ENCODE measurements around the gene FAM234B. TPM values are rescaled to one million over a fixed set of nuclear protein-coding genes. Genes with fewer than 3 reads are reported as not detected.

FAM234B gene
- 1 to 10 TPM; 3.9 to 4.4 TPM for total RNA-seq

DNA sequence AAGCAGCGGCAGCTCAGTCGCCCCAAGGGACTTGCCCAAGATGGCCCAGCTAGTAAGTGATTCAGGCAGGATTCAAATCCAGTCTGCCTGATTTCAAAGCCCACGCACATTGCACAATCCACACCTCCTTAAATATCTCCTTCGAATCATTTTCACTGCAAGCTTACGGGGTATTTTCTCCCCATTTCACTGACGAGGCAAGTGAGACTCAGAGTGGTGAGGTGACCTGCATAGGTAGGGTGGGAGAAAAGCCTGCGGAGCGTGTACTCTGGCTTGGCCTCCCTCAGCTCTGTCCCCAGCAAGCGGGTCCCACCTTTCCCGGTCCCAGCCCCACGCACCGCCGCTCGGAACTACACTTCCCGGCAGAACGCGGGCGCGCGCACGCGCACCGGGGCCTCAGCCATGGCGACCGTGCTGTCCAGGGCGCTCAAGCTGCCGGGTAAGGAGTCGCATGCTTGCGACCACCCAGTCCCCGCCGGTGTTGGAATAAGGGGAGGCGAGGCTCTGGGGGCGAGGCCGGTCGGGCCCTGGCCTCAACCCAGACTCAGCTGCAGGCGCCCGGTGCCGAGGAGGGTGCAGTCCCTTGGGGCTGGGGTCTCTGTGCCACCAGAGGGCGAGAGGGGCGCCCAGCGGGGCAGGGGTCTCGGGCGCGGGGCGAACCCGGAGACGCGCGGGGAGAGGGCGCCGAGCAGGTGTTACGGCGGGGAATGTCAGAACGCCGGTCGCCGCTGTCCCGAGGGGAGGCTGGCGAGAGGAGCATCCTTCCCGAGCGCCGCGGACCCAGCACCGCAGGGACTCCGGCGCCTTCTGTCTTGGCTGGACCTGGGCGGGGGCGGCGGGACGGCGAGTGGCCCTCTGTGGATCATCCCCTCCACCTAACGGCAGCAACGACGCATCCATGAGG is at the start of gene FAM234B:
TSS of gene FAM234B (plus strand) at position 380 of the 904 bp plus-strand sequence. CDS start at position 403, 23 bp downstream.
- no peaks in the 10 kb centered on the region for H3K9me3 Mint-ChIP-seq
- H3K36me3 Mint-ChIP-seq (ENCODE audit: low read depth) = no peaks in the 10 kb centered on the region
- peaks cover 27% of the 10 kb centered on the region for H3K4me1 Mint-ChIP-seq
- peak within 1 kb of the TSS; percentile 76 for H3K27ac Mint-ChIP-seq
- peaks cover 19% of the 10 kb centered on the region for H3K27me3 Mint-ChIP-seq
- H3K4me3 Mint-ChIP-seq = peak within 1 kb of the TSS; percentile 78
- POLR2A ChIA-PET = no interaction called here
- CTCF ChIA-PET = interaction anchor here (0.9 to 1.8 kb wide), 8 partner anchors 13 to 167 kb away, joined by 3 to 7 read pairs (median 3); no protein-coding TSS in a partner anchor
- peak; percentile 75 for DNase-seq

DNA sequence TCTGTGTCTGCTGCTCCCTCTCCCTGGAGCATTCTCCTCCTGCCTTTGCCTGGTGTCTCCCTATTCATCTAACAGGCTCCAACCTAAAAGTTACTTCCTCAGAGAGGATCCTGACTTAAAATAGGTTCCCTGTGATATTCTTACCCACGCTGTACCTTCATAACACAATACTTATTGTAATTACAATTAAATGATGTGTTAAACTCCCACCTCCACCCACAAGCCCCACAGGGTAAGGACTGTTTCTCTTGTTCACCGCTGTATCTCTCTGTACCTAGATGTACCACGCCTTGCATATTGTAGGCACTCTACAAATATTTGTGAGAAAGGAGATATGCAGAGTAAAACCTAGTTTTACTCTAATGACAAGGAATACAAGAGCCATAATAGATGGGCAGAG is 49.1 kb upstream of the FAM234B start:
- H3K4me3 Mint-ChIP-seq = no peak overlapping the region
- no peaks in the 10 kb centered on the region for H3K36me3 Mint-ChIP-seq (ENCODE audit: low read depth)
- no peak for DNase-seq
- ChIA-PET POLR2A (interaction anchor here (0.6 kb wide), 1 partner anchor 266 kb away, joined by 4 read pairs; no protein-coding TSS in a partner anchor), CTCF (interaction anchor here (0.5 to 1.3 kb wide), 3 partner anchors 9 to 202 kb away, joined by 3 read pairs; no protein-coding TSS in a partner anchor)
- H3K4me1 Mint-ChIP-seq = peaks cover 31% of the 10 kb centered on the region
- H3K27me3 Mint-ChIP-seq = no peaks in the 10 kb centered on the region
- H3K9me3 Mint-ChIP-seq = no peaks in the 10 kb centered on the region
- no peak overlapping the region for H3K27ac Mint-ChIP-seq

DNA sequence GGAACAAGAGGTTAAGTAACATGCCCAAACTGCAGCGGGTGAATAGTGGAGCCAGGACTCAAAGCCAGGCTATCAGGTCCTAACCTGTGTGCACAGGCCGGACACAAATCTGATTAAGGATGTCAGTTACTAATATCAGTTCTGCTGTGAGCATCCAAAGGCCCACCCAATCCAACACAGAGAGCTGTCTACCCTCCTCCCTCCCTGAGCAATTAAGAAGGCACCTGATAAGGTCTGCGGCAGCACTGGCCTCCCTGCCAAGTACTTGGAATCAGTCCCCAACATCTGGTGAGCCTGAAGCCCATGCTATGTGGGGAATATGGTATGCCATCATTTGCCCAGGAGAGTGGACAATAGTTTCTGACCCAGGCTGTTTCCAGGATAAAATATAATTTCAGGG is 48.0 kb upstream of the FAM234B start:
- POLR2A ChIA-PET = no interaction called here
- H3K36me3 Mint-ChIP-seq (ENCODE audit: low read depth) = no peaks in the 10 kb centered on the region
- H3K9me3 Mint-ChIP-seq = no peaks in the 10 kb centered on the region
- CTCF ChIA-PET = no interaction called here
- no peak for DNase-seq
- no peaks in the 10 kb centered on the region for H3K27me3 Mint-ChIP-seq
- H3K4me1 Mint-ChIP-seq = peaks cover 36% of the 10 kb centered on the region
- no peak overlapping the region for H3K27ac Mint-ChIP-seq
- H3K4me3 Mint-ChIP-seq = no peak overlapping the region

GRCh38 chr12:12997156-12997555 is 47.0 kb upstream of the FAM234B start:
- POLR2A ChIA-PET = no interaction called here
- no peak for DNase-seq

DNA sequence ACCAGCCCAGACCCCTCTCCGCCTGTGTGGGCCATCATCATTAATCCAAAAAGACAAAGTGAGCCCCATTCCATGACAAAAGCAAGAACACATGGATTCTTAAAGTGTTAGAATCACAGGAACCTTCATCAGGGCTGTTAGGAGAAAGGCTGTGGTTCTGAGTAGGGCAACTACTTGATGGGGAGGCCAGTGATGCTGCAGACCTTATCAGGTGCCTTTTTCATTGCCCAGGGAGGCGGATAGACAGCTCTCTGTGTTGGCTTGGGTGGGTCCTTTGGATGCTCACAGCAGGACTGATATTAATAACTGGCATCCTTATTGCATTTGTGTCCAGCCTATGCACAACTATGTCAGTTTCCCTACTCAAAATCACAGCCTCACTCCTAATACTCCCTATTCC is 46.4 kb upstream of the FAM234B start:
- Mint-ChIP-seq H3K4me1 (peaks cover 37% of the 10 kb centered on the region), H3K4me3 (no peak overlapping the region), H3K36me3 (ENCODE audit: low read depth) (no peaks in the 10 kb centered on the region), H3K27me3 (peaks cover 11% of the 10 kb centered on the region), H3K27ac (no peak overlapping the region), H3K9me3 (no peaks in the 10 kb centered on the region)
- ChIA-PET CTCF (interaction anchor here (0.6 to 1.7 kb wide), 5 partner anchors 9 to 195 kb away, joined by 3 to 4 read pairs (median 3); no protein-coding TSS in a partner anchor), POLR2A (no interaction called here)
- no peak for DNase-seq

More at GRCh38 chr12:12997156-12997555, 47.0 kb upstream of the FAM234B start:
- peaks cover 41% of the 10 kb centered on the region for H3K4me1 Mint-ChIP-seq
- H3K9me3 Mint-ChIP-seq = no peaks in the 10 kb centered on the region
- H3K27me3 Mint-ChIP-seq = peaks cover 6% of the 10 kb centered on the region
- CTCF ChIA-PET = interaction anchor here (0.6 to 1.7 kb wide), 5 partner anchors 10 to 194 kb away, joined by 3 to 4 read pairs (median 3); no protein-coding TSS in a partner anchor
- no peaks in the 10 kb centered on the region for H3K36me3 Mint-ChIP-seq (ENCODE audit: low read depth)
- no peak overlapping the region for H3K27ac Mint-ChIP-seq
- no peak overlapping the region for H3K4me3 Mint-ChIP-seq

- H3K4me1 Mint-ChIP-seq = peaks cover 32% of the 10 kb centered on the region
- no peaks in the 10 kb centered on the region for H3K36me3 Mint-ChIP-seq (ENCODE audit: low read depth)
- no peak for DNase-seq
- H3K4me3 Mint-ChIP-seq = no peak overlapping the region
- H3K9me3 Mint-ChIP-seq = no peaks in the 10 kb centered on the region
- H3K27ac Mint-ChIP-seq = no peak overlapping the region
- POLR2A ChIA-PET = no interaction called here
- CTCF ChIA-PET = interaction anchor here (1.7 kb wide), 1 partner anchor 9 kb away, joined by 3 read pairs; no protein-coding TSS in a partner anchor
- peaks cover 17% of the 10 kb centered on the region for H3K27me3 Mint-ChIP-seq
Observed at GRCh38 chr12:12998248-12998647, 45.9 kb upstream of the FAM234B start.

GRCh38 chr12:12999271-12999958 is 44.8 kb upstream of the FAM234B start:
- ChIA-PET POLR2A (no interaction called here), CTCF (interaction anchor here (1.0 kb wide), 1 partner anchor 13 kb away, joined by 5 read pairs; no protein-coding TSS in a partner anchor)
- H3K9me3 Mint-ChIP-seq = no peaks in the 10 kb centered on the region
- peaks cover 29% of the 10 kb centered on the region for H3K4me1 Mint-ChIP-seq
- peak overlapping the region; percentile 94 for H3K27ac Mint-ChIP-seq
- DNase-seq = no peak
- H3K27me3 Mint-ChIP-seq = peaks cover 26% of the 10 kb centered on the region
- no peaks in the 10 kb centered on the region for H3K36me3 Mint-ChIP-seq (ENCODE audit: low read depth)
- H3K4me3 Mint-ChIP-seq = peak overlapping the region; percentile 81

DNA sequence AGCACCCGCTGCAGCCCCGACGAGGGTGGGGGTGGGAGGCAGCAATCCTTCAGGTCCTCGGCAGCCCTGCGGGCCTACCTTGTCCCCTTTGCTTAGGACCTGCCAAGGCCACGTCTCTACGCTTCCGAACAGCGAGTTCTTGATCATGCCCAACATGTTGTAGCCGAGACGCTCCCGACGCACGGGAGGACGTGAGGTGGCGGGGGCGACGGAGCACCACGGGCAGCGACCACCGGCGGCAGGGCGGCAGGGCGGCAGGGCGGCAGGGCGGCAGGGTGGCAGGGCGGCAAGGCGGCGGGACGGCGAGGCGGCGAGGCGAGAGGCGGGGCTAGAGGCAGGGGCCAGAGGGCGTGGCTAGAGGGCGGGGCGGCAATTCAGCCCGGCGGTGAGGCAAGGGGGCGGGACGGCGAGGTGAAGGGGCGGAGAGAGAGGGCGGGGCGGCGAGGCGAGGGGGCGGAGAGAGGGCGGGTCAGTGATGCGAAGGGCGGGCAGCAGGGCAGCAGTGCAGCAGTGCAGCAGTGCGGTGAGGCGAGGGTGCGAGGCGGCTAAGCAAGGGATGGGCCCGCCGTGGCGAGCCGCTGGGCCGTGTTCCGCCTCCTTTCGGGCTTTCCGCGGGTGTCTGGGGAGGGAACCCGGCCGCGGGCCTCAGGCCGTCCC is 44.1 kb upstream of the FAM234B start, which contains the start of gene HEBP1:
TSS of gene HEBP1 (minus strand) at position 307 of the 657 bp plus-strand sequence. CDS start at position 156, 151 bp downstream.
- peak; percentile 95 for DNase-seq
- peaks cover 29% of the 10 kb centered on the region for H3K4me1 Mint-ChIP-seq
- CTCF ChIA-PET = interaction anchor here (1.4 kb wide), 1 partner anchor 19 kb away, joined by 3 read pairs; no protein-coding TSS in a partner anchor
- peak within 1 kb of the TSS; percentile 81 for H3K4me3 Mint-ChIP-seq
- POLR2A ChIA-PET = no interaction called here
- no peaks in the 10 kb centered on the region for H3K9me3 Mint-ChIP-seq
- peaks cover 31% of the 10 kb centered on the region for H3K27me3 Mint-ChIP-seq
- H3K36me3 Mint-ChIP-seq (ENCODE audit: low read depth) = no peaks in the 10 kb centered on the region
- H3K27ac Mint-ChIP-seq = peak within 1 kb of the TSS; percentile 94

- Mint-ChIP-seq H3K27ac (peak overlapping the region; percentile 94), H3K36me3 (ENCODE audit: low read depth) (no peaks in the 10 kb centered on the region), H3K9me3 (no peaks in the 10 kb centered on the region), H3K4me3 (peak overlapping the region; percentile 81), H3K27me3 (peaks cover 31% of the 10 kb centered on the region), H3K4me1 (peaks cover 29% of the 10 kb centered on the region)
- ChIA-PET CTCF (interaction anchor here (1.4 kb wide), 1 partner anchor 19 kb away, joined by 3 read pairs; no protein-coding TSS in a partner anchor), POLR2A (no interaction called here)
- no peak for DNase-seq
Observed at GRCh38 chr12:13000616-13000924, 43.6 kb upstream of the FAM234B start.

DNA sequence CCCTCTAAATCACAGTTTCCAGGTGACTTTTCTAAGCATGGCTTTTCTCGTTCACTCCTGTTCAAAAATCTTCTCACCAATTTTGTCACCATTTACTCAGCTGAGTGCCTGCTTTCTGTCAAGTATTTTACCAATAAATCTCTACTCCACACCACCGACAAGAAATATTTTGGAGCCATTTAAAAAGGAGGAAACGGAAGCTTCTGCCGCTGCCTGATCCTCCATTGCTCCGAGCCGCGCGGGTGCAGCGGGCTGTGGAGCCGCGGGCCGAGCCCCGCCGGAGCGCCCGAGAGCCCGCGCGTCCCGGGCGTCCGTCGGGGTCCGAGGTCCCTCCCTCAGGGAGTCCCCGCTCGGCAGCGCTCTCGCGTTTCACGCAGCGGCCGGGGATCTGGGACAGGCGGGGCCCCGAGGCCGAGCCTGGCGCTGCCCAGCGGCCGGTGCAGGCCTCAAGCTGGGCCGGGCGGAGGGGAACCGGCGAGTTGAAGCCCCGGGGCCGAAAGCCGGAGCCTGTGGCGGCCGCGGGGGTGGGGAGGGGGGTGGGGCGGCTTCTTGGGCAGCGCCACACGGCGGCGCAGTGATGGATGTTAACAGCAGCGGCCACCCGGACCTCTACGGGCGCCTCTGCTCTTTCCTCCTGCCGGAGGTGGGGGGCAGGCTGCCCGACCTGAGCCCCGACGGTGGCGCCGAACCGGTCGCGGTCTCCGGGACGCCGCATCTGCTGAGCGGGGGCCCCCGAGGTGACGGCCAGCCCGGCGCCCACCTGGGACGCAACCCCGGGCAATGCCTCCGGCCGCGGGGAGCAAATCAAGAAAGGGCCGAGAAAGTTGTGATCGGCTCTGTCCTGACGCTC is 43.0 kb upstream of the FAM234B start:
- Mint-ChIP-seq H3K36me3 (ENCODE audit: low read depth) (no peaks in the 10 kb centered on the region), H3K4me3 (peak overlapping the region; percentile 81), H3K4me1 (peaks cover 29% of the 10 kb centered on the region), H3K27me3 (peaks cover 31% of the 10 kb centered on the region), H3K9me3 (no peaks in the 10 kb centered on the region), H3K27ac (peak overlapping the region; percentile 94)
- ChIA-PET CTCF (interaction anchor here (1.4 kb wide), 1 partner anchor 18 kb away, joined by 3 read pairs; no protein-coding TSS in a partner anchor), POLR2A (no interaction called here)
- peak; percentile 38 for DNase-seq

DNA sequence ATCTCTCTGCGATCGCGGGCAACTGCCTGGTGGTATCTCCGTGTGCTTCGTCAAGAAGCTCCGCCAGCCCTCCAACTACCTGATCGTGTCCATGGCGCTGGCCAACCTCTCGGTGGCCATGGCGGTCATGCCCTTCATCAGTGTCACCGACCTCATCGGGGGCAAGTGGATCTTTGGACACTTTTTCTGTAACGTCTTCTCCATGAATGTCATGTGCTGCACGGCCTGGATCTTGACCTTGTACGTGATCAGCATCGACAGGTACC is 42.5 kb upstream of the FAM234B start:
- CTCF ChIA-PET = interaction anchor here (1.4 kb wide), 1 partner anchor 18 kb away, joined by 3 read pairs; no protein-coding TSS in a partner anchor
- no peaks in the 10 kb centered on the region for H3K9me3 Mint-ChIP-seq
- H3K4me3 Mint-ChIP-seq = peak overlapping the region; percentile 71
- peaks cover 29% of the 10 kb centered on the region for H3K4me1 Mint-ChIP-seq
- DNase-seq = no peak
- POLR2A ChIA-PET = no interaction called here
- H3K36me3 Mint-ChIP-seq (ENCODE audit: low read depth) = no peaks in the 10 kb centered on the region
- peaks cover 31% of the 10 kb centered on the region for H3K27me3 Mint-ChIP-seq
- H3K27ac Mint-ChIP-seq = peak overlapping the region; percentile 76

All from activated CD4-positive, alpha-beta T cell treated with anti-CD3 and anti-CD28 coated beads, Interleukin-2, amount 10 ng/mL, durations not matched to agents 7 days and 5 days (primary cell).